HepG2 (cell line): Measurements from ENCODE around the gene FMO2. TPM values are rescaled to one million over a fixed set of nuclear protein-coding genes. Genes with fewer than 3 reads are reported as not detected.

Experiments
- ATAC-seq: fragments of 200-7000 bp; cut with Tn5 transposase; 3 replicates; pipeline ENCODE4 v1.9.1; 2020; ENCODE audit warnings: mild to moderate bottlenecking, moderate library complexity
- BruUV-seq: library from RNA; stranded (reverse); fragments of 400-500 nt; replicated peaks from 2 replicates; lab custom pipeline; 2021; lab: Mats Ljungman, UMichigan
- CTCF ChIA-PET: fragments of 300-600 bp; formaldehyde crosslinking; extraction: SDS; loops from one replicate; lab custom pipeline; 2021; ENCODE audit warnings: low total read pairs, inconsistent platforms, low intra/inter-chr PET ratio; lab: Yijun Ruan, JAX
- POLR2A ChIA-PET: fragments of 350-600 bp; sonication (Branson Sonifier 250); formaldehyde crosslinking; loops from one replicate; lab custom pipeline; 2020; ENCODE audit warnings: antibody characterized with exemption, inconsistent platforms; lab: Yijun Ruan, JAX
- DNase-seq: peaks from one replicate; pipeline ENCODE4 v3.0.0-alpha.2; 2015; ENCODE audit warnings: low spot score
- FAIRE-seq: peaks from 3 replicates; lab custom pipeline; 2011; peaks lifted over from hg19 to GRCh38; lab: Jason Lieb, UNC
- H2AFZ ChIP-seq: one replicate; pipeline ENCODE4 v1.6.1; 2011; ENCODE audit warnings: low read length, inconsistent platforms
- H3K27ac ChIP-seq: fragments of 300-600 bp; 3 replicates; pipeline ENCODE4 v1.8.0; 2011; ENCODE audit warnings: mixed run types, mild to moderate bottlenecking, mixed read lengths, low read length, inconsistent platforms; ENCODE audit not compliant: insufficient read depth; ENCODE audit errors: extremely low read length
- H3K27me3 ChIP-seq, 2 experiments: fragments of 200-600 bp in 1 of 2; 2 replicates in 1 of 2; 3 replicates in 1 of 2; pipeline versions ENCODE4 v1.6.0 to v1.8.0; 2011; ENCODE audit warnings: low read length in 2 of 2, mild to moderate bottlenecking in 2 of 2, moderate library complexity in 2 of 2, inconsistent platforms in 1 of 2; ENCODE audit not compliant: insufficient read depth in 2 of 2, control insufficient read depth in 1 of 2
- H3K36me3 ChIP-seq, 2 experiments: fragments of 200-600 bp in 1 of 2; replicated peaks in 1 of 2; 2 replicates in 1 of 2; 3 replicates in 1 of 2; pipeline versions ENCODE4 v1.5.1 to v1.8.0; 2011; ENCODE audit warnings: low read length in 2 of 2, inconsistent platforms in 1 of 2; ENCODE audit not compliant: insufficient read depth in 2 of 2, control insufficient read depth in 1 of 2
- H3K4me1 ChIP-seq: 2 replicates; pipeline ENCODE4 v1.5.1; 2012; ENCODE audit warnings: low read length, inconsistent platforms; ENCODE audit not compliant: insufficient read depth
- H3K4me2 ChIP-seq: 2 replicates; pipeline ENCODE4 v1.6.0; 2011; ENCODE audit warnings: low read depth, low read length, inconsistent platforms
- H3K4me3 ChIP-seq, 3 experiments: fragments of 200-600 bp in 1 of 3; sonication (generic), shearing (Covaris generic) in 1 of 3; replicated peaks in 1 of 3; 2 replicates each; pipeline ENCODE4 v1.5.1; 2011 to 2016; ENCODE audit warnings: low read length in 3 of 3, inconsistent platforms in 2 of 3, low read depth in 2 of 3, mild to moderate bottlenecking in 2 of 3, control low read depth in 1 of 3, mixed read lengths in 1 of 3; ENCODE audit not compliant: insufficient read depth in 1 of 3
- H3K79me2 ChIP-seq: one replicate; pipeline ENCODE4 v1.6.1; 2011; ENCODE audit warnings: low read length, inconsistent platforms; ENCODE audit not compliant: insufficient read depth
- H3K9ac ChIP-seq: 2 replicates; pipeline ENCODE4 v1.6.0; 2011; ENCODE audit warnings: mild to moderate bottlenecking, low read depth, low read length, inconsistent platforms; ENCODE audit not compliant: insufficient read depth
- H3K9me3 ChIP-seq: 2 replicates; pipeline ENCODE4 v1.5.1; 2012; ENCODE audit warnings: mild to moderate bottlenecking, low read length
- H4K20me1 ChIP-seq: 2 replicates; pipeline ENCODE4 v1.6.0; 2011; ENCODE audit warnings: inconsistent platforms, mild to moderate bottlenecking, low read length, moderate library complexity; ENCODE audit not compliant: insufficient read depth
- CHD2 ChIP-seq: IDR thresholded peaks from 2 replicates; pipeline ENCODE4 v1.6.1; 2011; ENCODE audit warnings: low read depth, low read length, improper control_type of control experiment
- CREB1 ChIP-seq, 2 experiments: fragments of 450-650 bp in 1 of 2; IDR thresholded peaks; 2 replicates each; pipeline ENCODE4 v1.6.1; 2016 to 2017; ENCODE audit warnings: control low read depth in 1 of 2, mild to moderate bottlenecking in 1 of 2, missing compliant biosample characterization in 1 of 2, missing genetic modification characterization in 1 of 2
- ELF4 ChIP-seq: sonication (generic); formaldehyde crosslinking; IDR thresholded peaks from 2 replicates; pipeline ENCODE4 v1.5.0; 2020; ENCODE audit warnings: missing genetic modification reagents, mild to moderate bottlenecking, moderate library complexity, borderline replicate concordance
- GATAD2A ChIP-seq: IDR thresholded peaks from 2 replicates; pipeline ENCODE4 v1.6.1; 2016
- HOXA3 ChIP-seq: sonication (generic); formaldehyde crosslinking; IDR thresholded peaks from 2 replicates; pipeline ENCODE4 v1.5.0; 2020; ENCODE audit warnings: missing genetic modification reagents
- KDM1A ChIP-seq: IDR thresholded peaks from 2 replicates; pipeline ENCODE4 v1.6.1; 2016; ENCODE audit warnings: missing compliant biosample characterization
- MATR3 ChIP-seq: sonication (generic); formaldehyde crosslinking; IDR thresholded peaks from 2 replicates; pipeline ENCODE4 v1.4.0; 2020; ENCODE audit warnings: missing genetic modification reagents
- RARG ChIP-seq: sonication (generic); formaldehyde crosslinking; IDR thresholded peaks from 2 replicates; pipeline ENCODE4 v1.4.0; 2020; ENCODE audit warnings: low read depth, mild to moderate bottlenecking, missing genetic modification reagents
- RBAK ChIP-seq: sonication (generic); formaldehyde crosslinking; IDR thresholded peaks from 2 replicates; pipeline ENCODE4 v1.5.1; 2020; ENCODE audit warnings: mild to moderate bottlenecking, missing genetic modification reagents
- SP1 ChIP-seq, 2 experiments: fragments of 450-650 bp in 1 of 2; sonication (generic) in 1 of 2; formaldehyde crosslinking in 1 of 2; IDR thresholded peaks; 2 replicates each; pipeline versions ENCODE4 v1.4.0 to v1.6.1; 2016 to 2020; ENCODE audit warnings: missing genetic modification reagents in 1 of 2
- SRSF9 ChIP-seq: fragments of 200-400 bp; formaldehyde crosslinking; IDR thresholded peaks from 2 replicates; pipeline ENCODE4 v1.6.1; 2018; ENCODE audit warnings: borderline replicate concordance, mild to moderate bottlenecking, low read depth, low read length; ENCODE audit not compliant: insufficient read depth, poor library complexity, severe bottlenecking
- ZBTB7A ChIP-seq: sonication (generic); formaldehyde crosslinking; IDR thresholded peaks from 2 replicates; pipeline ENCODE4 v1.8.0; 2022; ENCODE audit warnings: mild to moderate bottlenecking, missing genetic modification reagents
- ZNF510 ChIP-seq: sonication (generic); formaldehyde crosslinking; IDR thresholded peaks from 2 replicates; pipeline ENCODE4 v1.4.0; 2020; ENCODE audit warnings: low read depth, mild to moderate bottlenecking, missing genetic modification reagents
- ZNF629 ChIP-seq: sonication (generic); formaldehyde crosslinking; conservative IDR thresholded peaks from 2 replicates; pipeline ENCODE4 v1.5.0; 2020; ENCODE audit warnings: missing genetic modification reagents
- ZNF713 ChIP-seq: sonication (generic); formaldehyde crosslinking; IDR thresholded peaks from 2 replicates; pipeline ENCODE4 v1.4.0; 2020; ENCODE audit warnings: mild to moderate bottlenecking, missing genetic modification reagents
- ZNF883 ChIP-seq: sonication (generic); formaldehyde crosslinking; IDR thresholded peaks from 2 replicates; pipeline ENCODE4 v1.5.1; 2020; ENCODE audit warnings: mild to moderate bottlenecking, missing genetic modification reagents; ENCODE audit errors: not compliant biosample characterization
- WGBS: methylation state at CpG from one replicate; pipeline ENCODE4 v1.1.6; 2017; ENCODE audit warnings: low lambda C conversion rate; 5-methylcytosine and 5-hydroxymethylcytosine counted together
- in situ Hi-C: cut with HindIII; loops from 2 replicates; pipeline ENCODE4 v1.10.0; 2017; ENCODE audit warnings: low pct_unique_long_range_greater_than_20kb; ENCODE audit not compliant: extremely low pct_ligation_motif_present
- intact Hi-C: fragments of 100-400 bp; cut with micrococcal nuclease; formaldehyde crosslinking; loops from one replicate; pipeline ENCODE4 v1.10.0; 2022; ENCODE audit not compliant: unreplicated experiment
- polyA plus RNA-seq, 8 experiments: library from polyadenylated mRNA; depleted of rRNA in 3 of 8; stranded (reverse) in 7 of 8; unstranded in 1 of 8; fragments of >200 nt; fragmentation: Illumina TruSeq in 4 of 8; extraction: Trizol in 4 of 8; gene quantifications; 2 replicates each; pipeline versions ENCODE4 v1.2.1 to v1.2.3, GENCODE V29; 2011 to 2016; ENCODE audit warnings: low read depth in 4 of 8, missing spikeins in 1 of 8, mixed read lengths in 1 of 8; ENCODE audit not compliant: insufficient read depth in 1 of 8
- total RNA-seq, 5 experiments: library from RNA; depleted of rRNA; stranded (reverse); fragments of >200 nt; fragmentation: Illumina TruSeq; extraction: Trizol; gene quantifications; 2 replicates each; pipeline ENCODE4 v1.2.3, GENCODE V29; 2016; ENCODE audit warnings: low read depth in 1 of 5
- TF ChIP-seq, protein P1 (sequence below): sonication (generic); formaldehyde crosslinking; IDR thresholded peaks from 2 replicates; pipeline ENCODE4 v1.8.1; 2023; ENCODE audit warnings: mild to moderate bottlenecking, missing genetic modification reagents
- TF ChIP-seq, protein P2 (sequence below): sonication (generic); formaldehyde crosslinking; IDR thresholded peaks from 2 replicates; pipeline ENCODE4 v1.9.0; 2021; ENCODE audit warnings: missing genetic modification reagents, borderline replicate concordance

Gene FMO2
- total and polyA plus RNA-seq, 2 of the 13 experiments (the other 11 are each of a cell fraction or from before 2014, with no cell fraction given): not detected

DNA sequence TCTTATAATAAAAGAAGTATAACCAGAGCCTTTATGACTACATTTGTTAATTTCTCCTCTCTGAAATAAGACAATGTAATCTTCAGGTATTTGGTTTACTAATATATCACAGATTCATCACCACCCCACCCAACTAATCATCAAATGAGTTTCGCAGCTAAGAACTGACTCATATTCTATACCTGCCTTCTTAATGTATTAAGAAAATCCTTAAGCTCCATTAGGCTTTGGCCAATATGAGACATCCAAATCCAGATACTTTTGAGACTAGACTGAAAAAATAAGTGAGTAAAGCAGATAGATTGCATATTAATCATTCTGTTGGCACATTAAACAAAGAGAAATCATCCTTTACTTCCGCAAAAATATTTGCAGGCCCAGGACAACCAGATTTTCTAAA, 18.7 kb upstream of the FMO2 start:
- in situ Hi-C loops (no loop called here), intact Hi-C loops (no loop called here)
- no peaks in the 10 kb centered on the region for H3K9me3 ChIP-seq
- TF ChIP-seq SRSF9 (no peak), ELF4 (CRISPR knock-in tag) (no peak), ZNF510 (CRISPR knock-in tag) (no peak), CREB1 (IDR thresholded peaks at IDR 0.05) (no peak), CREB1 (CRISPR knock-in tag; IDR thresholded peaks at IDR 0.05) (no peak), KDM1A (CRISPR knock-in tag) (no peak), MATR3 (CRISPR knock-in tag) (no peak), ZNF713 (no peak), GATAD2A (CRISPR knock-in tag) (no peak), RBAK (CRISPR knock-in tag) (no peak), SP1 (IDR thresholded peaks at IDR 0.05) (no peak), SP1 (CRISPR knock-in tag; IDR thresholded peaks at IDR 0.05) (no peak), CHD2 (no peak), ZNF629 (no peak), RARG (CRISPR knock-in tag) (no peak), ZNF883 (CRISPR knock-in tag) (no peak), HOXA3 (CRISPR knock-in tag) (no peak), ZBTB7A (CRISPR knock-in tag) (no peak)
- TF ChIP-seq, protein P1, sequence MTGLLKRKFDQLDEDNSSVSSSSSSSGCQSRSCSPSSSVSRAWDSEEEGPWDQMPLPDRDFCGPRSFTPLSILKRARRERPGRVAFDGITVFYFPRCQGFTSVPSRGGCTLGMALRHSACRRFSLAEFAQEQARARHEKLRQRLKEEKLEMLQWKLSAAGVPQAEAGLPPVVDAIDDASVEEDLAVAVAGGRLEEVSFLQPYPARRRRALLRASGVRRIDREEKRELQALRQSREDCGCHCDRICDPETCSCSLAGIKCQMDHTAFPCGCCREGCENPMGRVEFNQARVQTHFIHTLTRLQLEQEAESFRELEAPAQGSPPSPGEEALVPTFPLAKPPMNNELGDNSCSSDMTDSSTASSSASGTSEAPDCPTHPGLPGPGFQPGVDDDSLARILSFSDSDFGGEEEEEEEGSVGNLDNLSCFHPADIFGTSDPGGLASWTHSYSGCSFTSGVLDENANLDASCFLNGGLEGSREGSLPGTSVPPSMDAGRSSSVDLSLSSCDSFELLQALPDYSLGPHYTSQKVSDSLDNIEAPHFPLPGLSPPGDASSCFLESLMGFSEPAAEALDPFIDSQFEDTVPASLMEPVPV (CRISPR knock-in tag): no peak
- TF ChIP-seq, protein P2, sequence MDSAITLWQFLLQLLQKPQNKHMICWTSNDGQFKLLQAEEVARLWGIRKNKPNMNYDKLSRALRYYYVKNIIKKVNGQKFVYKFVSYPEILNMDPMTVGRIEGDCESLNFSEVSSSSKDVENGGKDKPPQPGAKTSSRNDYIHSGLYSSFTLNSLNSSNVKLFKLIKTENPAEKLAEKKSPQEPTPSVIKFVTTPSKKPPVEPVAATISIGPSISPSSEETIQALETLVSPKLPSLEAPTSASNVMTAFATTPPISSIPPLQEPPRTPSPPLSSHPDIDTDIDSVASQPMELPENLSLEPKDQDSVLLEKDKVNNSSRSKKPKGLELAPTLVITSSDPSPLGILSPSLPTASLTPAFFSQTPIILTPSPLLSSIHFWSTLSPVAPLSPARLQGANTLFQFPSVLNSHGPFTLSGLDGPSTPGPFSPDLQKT (CRISPR knock-in tag): no peak
- peaks cover 4% of the 10 kb centered on the region for H3K4me1 ChIP-seq
- no peaks in the 10 kb centered on the region for H3K79me2 ChIP-seq
- no peak for ATAC-seq
- H3K27ac ChIP-seq: no peak overlapping the region
- no peak overlapping the region for H2AFZ ChIP-seq
- CTCF ChIA-PET: no interaction called here
- no peak overlapping the region for H3K4me3 ChIP-seq
- no peak for FAIRE-seq
- no peaks in the 10 kb centered on the region for H3K27me3 ChIP-seq
- DNase-seq: no peak
- H3K9ac ChIP-seq: no peak overlapping the region
- WGBS: 75% methylated on average over 2 of the region's 2 CpGs
- H4K20me1 ChIP-seq: no peaks in the 10 kb centered on the region
- H3K4me2 ChIP-seq: no peak overlapping the region
- no TSS peak for BruUV-seq
- POLR2A ChIA-PET: no interaction called here
- H3K36me3 ChIP-seq: no peaks in the 10 kb centered on the region
